Thyroid gland (tissue), 4 donors: ENCODE results near the gene PABPC5.

ENCODE experiments used
- CTCF ChIP-seq, 6 experiments: fragments of 200-600 bp in 3 of 6; fragments of 450-650 bp in 3 of 6; sonication (generic) in 3 of 6; IDR thresholded peaks; one replicate each; pipeline ENCODE4 v1.5.1; 2016 to 2019; ENCODE audit warnings: antibody characterized with exemption in 6 of 6, mild to moderate bottlenecking in 2 of 6, inconsistent platforms in 1 of 6, moderate library complexity in 1 of 6
- POLR2A ChIP-seq, 2 donors: fragments of 450-650 bp; IDR thresholded peaks; one replicate each; pipeline ENCODE4 v1.6.1; 2017; ENCODE audit warnings: antibody characterized with exemption in 2 of 2, mild to moderate bottlenecking in 2 of 2, moderate library complexity in 1 of 2

GRCh38 chrX:91389026-91389425 is 45.6 kb upstream of the PABPC5 start:
- TF ChIP-seq CTCF (IDR thresholded peaks at IDR 0.05), result no peak
- TF ChIP-seq POLR2A (IDR thresholded peaks at IDR 0.05), result no peak
